Forelimb muscle (tissue), 1 donor: ENCODE results near the gene PRDX1. TPM values are rescaled to one million over a fixed set of nuclear protein-coding genes. Genes with fewer than 3 reads are reported as not detected.
"Not testable (repeated sequence)": the region's sequence is repeated elsewhere in the genome, so short reads cannot be mapped to it uniquely, and the experiment has no call there.

Experiments
- DNase-seq: peaks from one replicate; pipeline ENCODE4 v3.0.0-alpha.2; 2013; ENCODE audit warnings: low read depth
- polyA plus RNA-seq: library from polyadenylated mRNA; unstranded; fragments of 120-200 nt; gene quantifications from one replicate; pipeline ENCODE4 v1.2.1, GENCODE V29; 2013; ENCODE audit not compliant: insufficient read length

The PRDX1 gene
- polyA plus RNA-seq, 1 donor, result 142 TPM

GRCh38 chr1:45535988-45536766 is 14.5 kb upstream of the PRDX1 start:
- no peak for DNase-seq

- no peak for DNase-seq
These were observed 10.2 kb upstream of the PRDX1 start for GRCh38 chr1:45531873-45532272.

DNA sequence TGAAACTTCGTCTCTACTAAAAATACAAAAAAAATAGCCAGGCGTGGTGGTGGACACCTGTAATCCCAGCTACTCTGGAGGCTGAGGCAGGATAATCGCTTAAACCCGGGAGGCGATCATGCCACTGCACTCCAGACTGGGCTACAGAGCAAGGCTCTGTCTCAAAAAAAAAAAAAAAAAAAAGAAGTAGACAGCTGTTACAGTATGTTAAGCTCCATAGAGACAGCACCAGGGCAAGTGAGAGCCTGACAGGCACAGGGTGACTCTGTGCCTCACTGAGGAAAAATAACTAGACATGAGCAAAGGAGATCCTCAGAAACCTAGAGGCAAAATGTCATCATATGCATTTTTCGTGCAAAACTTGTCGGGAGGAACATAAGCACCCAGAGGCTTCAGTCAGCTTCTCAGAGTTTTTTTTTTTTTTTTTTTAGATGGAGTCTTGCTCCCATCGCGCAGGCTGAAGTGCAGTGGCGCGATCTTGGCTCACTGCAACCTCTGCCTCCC is 9.0 kb upstream of the PRDX1 start:
- DNase-seq, result no peak

- DNase-seq, result no peak
These were observed 4.5 kb upstream of the PRDX1 start for GRCh38 chr1:45526135-45526644.

DNA sequence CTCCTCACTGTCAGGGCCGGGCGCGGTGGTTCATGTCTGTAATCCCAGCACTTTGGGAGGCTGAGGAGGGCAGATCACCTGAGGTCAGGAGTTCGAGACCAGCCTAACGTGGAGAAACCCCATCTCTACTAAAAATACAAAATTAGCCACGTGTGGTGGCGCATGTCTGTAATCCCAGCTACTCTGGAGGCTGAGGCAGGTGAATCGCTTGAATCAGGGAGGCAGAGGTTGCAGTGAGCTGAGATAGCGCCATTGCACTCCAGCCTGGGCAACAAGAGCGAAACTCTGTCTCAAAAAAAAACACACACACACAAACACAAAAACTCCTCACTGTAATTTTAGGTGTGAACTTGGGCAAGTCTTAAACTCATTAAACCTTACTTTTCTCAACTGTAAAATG is 2.3 kb upstream of the PRDX1 start:
- DNase-seq, result not testable (repeated sequence)

- DNase-seq, result not testable (repeated sequence)
These were observed 1.8 kb upstream of the PRDX1 start for GRCh38 chr1:45523516-45523915.

GRCh38 chr1:45522324-45523104 is 830 bp upstream of the PRDX1 start:
- DNase-seq, result no peak

DNA sequence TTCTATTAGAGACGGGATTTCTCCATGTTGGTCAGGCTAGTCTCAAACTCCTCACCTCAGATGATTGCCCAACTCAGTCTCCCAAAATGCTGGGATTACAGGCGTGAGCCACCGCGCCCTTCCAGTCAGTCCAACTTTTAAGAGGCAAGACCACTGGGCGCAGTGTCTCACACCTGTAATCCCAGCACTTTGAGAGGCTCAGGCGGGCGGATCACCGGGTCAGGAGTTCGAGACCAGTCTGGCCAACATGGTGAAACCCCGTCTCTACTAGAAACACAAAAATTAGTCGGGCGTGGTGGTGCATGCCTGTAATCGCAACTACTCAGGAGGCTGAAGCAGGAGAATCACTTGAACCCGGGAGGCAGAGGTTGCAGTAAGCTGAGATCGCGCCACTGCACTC is 1.9 kb downstream of the PRDX1 start:
- DNase-seq, result not testable (repeated sequence)

DNA sequence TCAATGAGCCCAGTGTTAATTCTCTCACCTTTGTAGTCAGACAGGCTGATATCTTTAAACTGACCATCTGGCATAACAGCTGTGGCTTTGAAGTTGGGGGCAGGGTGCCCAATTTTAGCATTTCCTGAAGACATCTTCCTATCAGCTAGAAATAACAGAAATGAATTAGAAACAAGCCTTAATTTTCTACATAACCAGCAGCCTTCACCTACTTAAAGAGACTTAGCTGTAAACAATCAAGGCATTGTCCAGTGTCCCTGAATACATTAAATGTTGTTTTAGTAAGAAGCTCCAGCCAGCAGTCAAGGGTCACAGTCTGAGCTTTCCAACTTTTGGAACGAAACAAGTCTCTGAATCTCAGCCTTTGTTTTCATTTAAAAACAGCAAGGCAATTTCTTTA is 2.8 kb downstream of the PRDX1 start:
- no peak for DNase-seq

DNA sequence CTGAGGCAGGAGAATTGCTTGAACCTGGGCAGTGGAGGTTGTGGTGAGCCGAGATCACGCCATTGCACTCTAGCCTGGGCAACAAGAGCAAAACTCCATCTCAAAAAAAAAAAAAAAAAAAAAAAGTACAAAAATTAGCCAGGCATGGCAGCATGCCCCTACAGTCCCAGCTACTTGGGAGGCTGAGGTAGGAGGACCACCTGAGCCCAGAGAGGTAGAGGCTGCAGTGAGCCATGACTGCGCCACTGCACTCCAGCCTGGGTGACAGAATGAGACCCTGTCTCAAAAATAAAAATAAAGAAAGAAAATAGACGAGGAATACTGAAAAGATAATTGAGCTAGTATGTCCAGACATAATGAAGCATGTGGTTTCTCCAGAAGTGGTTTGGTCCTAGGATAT is 3.3 kb downstream of the PRDX1 start:
- not testable (repeated sequence) for DNase-seq

- no peak for DNase-seq
These were observed 5.2 kb downstream of the PRDX1 start for GRCh38 chr1:45516465-45516864.

DNA sequence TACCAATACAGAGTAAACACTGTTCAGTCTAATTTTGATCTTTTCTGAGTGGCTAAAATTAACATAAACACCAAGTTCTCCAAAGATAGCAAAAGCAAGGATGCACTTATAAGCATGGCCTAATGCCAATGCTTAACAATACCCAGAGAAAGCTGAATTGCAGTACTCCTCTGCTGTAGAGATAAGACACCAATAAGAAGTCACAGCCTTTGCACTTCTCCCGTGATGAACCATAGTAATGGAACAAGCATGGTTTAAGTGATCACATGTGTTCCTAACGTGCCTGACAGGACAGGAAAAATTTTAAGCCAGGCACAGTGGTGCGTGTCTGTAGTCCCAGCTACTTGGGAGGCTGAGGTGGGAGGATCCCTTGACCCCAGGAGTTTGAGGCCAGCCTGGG is 5.6 kb downstream of the PRDX1 start:
- DNase-seq, result no peak

- DNase-seq, result not testable (repeated sequence)
These were observed 8.0 kb downstream of the PRDX1 start for GRCh38 chr1:45513532-45514260.

DNA sequence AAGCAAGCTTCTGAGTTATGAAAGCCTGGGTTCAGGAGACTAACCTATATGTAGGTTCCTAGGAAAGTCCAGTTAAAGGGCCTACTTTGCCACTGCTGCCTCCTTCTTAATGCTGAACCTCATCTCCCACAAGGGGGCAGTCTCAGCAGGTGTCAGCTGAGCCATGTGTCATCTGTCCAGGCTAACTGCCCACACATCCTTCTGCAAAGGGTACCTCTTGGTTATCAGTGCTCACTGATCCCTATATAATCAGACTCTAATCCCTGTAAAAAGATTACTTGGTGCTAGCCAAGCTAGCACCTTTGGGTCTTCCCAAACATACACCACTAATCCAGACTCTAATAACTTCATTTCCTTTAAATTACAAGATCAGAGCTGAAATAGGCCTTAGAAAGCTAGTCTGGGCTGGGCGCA is 9.0 kb downstream of the PRDX1 start:
- no peak for DNase-seq

DNA sequence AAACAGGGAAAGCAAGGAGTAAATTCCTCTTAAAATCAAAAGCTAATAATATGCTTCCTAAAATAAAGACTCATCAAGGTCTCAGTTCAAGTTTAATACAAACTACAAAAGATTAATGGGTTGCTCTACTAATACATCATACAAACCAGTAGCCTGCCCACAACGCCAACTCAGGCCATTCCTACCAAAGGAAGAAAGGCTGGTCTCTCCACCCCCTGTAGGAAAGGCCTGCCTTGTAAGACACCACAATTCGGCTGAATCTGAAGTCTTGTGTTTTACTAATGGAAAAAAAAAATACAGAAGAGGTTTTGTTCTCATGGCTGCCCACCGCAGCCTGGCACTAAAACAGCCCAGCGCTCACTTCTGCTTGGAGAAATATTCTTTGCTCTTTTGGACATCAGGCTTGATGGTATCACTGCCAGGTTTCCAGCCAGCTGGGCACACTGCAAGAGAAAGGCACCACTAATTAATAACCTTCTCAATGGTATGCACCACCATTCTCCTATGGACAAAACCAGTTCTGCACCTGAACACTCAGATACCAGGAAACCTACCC is 10.6 kb downstream of the PRDX1 start:
- DNase-seq, result no peak

- no peak for DNase-seq
These were observed 11.4 kb downstream of the PRDX1 start for GRCh38 chr1:45510036-45510971.

DNA sequence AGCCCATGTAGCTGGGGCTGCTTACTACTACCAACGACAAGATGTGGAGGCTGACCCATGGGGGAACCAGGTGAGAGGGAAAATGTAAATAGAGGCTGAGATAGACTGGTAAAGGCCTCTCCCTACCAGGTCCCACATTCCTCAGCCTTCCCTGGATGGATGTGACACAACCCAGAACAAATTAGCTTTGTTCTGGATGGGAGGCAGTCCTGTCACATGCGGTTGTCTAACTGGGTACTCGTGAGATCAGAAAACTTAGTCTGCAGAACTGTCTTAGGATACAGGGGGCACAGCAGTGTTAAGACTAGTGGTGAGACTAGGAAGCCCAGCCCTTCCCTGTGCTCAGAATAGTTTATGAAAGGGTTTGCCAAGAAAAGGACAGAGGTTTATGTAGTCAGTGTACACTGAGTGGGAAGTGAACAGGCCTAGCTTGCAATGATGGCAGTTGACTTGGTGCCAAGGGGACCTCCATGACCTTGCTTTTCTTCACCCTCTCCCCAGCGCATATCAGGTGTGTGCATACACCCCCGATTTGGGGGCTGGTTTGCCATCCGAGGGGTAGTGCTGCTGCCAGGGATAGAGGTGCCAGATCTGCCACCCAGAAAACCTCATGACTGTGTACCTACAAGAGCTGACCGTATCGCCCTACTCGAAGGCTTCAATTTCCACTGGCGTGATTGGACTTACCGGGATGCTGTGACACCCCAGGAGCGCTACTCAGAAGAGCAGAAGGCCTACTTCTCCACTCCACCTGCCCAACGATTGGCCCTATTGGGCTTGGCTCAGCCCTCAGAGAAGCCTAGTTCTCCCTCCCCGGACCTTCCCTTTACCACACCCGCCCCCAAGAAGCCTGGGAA is 13.2 kb downstream of the PRDX1 start:
- no peak for DNase-seq

DNA sequence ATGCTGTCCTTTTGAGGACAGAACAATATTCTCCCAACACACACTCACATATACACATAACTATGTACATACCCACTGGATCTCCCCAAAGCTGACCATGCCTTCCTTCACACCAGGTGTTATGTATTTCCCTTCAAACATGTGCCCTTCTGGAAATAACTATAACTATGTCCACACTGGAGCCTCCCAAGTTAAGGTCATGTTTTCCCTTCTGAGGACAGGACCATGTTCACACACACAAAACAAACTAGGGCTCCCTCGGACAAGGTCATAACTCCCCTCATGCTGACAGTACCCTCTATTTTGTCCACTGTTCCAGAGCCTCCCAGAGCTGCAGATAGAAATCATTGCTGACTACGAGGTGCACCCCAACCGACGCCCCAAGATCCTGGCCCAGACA is 13.8 kb downstream of the PRDX1 start:
- DNase-seq, result no peak

- no peak for DNase-seq
These were observed 14.5 kb downstream of the PRDX1 start for GRCh38 chr1:45507195-45507594.
